ENCODE data around the gene ATP6V0D1.

The ATP6V0D1 gene

DNA sequence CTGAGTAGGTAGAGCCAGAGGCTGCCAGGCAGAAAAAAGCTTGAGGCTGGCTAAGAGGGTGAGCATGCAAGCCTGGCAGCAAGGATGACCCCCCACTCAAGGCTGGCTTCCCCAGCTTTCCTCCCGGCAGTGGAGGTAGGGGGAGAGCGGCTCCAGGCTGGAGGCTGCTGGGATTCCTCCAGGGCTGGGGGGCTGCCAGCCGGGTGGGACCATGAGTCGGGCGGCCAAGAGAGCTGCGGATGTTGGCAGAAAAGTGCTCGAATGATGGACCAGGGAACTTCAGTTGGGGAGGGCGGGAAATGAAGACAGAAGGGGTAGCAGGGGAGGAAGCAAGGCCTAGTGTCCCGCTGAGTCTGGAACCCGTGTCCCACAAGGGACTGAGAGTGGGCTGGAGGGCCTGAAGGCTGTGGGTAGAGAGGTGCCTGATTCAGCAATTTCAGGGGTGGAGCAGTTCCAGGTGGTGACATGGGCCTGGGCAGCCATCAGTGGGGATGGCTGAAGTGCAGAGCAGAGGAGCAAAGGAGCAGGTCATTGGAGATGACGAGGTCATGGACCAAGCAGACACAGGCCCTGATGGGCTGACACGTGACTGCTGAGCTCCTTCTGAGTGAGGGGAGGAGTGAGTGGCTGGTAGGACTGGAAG is 29.8 kb downstream of the ATP6V0D1 start:
- TF ChIP-seq NFIC (IDR thresholded peaks at IDR 0.05) (no peak), TAF1 (IDR thresholded peaks at IDR 0.05; ENCODE audit: low read depth) (no peak), CEBPB (IDR thresholded peaks at IDR 0.05) (no peak), ZBTB7A (IDR thresholded peaks at IDR 0.05; ENCODE audit: low read depth) (no peak), EGR1 (IDR thresholded peaks at IDR 0.05) (no peak), YY1 (IDR thresholded peaks at IDR 0.05; ENCODE audit: low read depth) (no peak), TCF12 (IDR thresholded peaks at IDR 0.05; ENCODE audit: low read depth) (no peak), EP300 (IDR thresholded peaks at IDR 0.05; ENCODE audit: borderline replicate concordance) (no peak), FOXM1 (IDR thresholded peaks at IDR 0.05; ENCODE audit: borderline replicate concordance, low read depth) (no peak), RAD21 (IDR thresholded peaks at IDR 0.05; ENCODE audit: low read depth) (no peak)
- TF ChIP-seq, protein P1, sequence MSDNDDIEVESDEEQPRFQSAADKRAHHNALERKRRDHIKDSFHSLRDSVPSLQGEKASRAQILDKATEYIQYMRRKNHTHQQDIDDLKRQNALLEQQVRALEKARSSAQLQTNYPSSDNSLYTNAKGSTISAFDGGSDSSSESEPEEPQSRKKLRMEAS (IDR thresholded peaks at IDR 0.05): no peak
- TF ChIP-seq, protein P2, sequence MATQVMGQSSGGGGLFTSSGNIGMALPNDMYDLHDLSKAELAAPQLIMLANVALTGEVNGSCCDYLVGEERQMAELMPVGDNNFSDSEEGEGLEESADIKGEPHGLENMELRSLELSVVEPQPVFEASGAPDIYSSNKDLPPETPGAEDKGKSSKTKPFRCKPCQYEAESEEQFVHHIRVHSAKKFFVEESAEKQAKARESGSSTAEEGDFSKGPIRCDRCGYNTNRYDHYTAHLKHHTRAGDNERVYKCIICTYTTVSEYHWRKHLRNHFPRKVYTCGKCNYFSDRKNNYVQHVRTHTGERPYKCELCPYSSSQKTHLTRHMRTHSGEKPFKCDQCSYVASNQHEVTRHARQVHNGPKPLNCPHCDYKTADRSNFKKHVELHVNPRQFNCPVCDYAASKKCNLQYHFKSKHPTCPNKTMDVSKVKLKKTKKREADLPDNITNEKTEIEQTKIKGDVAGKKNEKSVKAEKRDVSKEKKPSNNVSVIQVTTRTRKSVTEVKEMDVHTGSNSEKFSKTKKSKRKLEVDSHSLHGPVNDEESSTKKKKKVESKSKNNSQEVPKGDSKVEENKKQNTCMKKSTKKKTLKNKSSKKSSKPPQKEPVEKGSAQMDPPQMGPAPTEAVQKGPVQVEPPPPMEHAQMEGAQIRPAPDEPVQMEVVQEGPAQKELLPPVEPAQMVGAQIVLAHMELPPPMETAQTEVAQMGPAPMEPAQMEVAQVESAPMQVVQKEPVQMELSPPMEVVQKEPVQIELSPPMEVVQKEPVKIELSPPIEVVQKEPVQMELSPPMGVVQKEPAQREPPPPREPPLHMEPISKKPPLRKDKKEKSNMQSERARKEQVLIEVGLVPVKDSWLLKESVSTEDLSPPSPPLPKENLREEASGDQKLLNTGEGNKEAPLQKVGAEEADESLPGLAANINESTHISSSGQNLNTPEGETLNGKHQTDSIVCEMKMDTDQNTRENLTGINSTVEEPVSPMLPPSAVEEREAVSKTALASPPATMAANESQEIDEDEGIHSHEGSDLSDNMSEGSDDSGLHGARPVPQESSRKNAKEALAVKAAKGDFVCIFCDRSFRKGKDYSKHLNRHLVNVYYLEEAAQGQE (IDR thresholded peaks at IDR 0.05; ENCODE audit: low read depth): no peak
- TF ChIP-seq, protein P3, sequence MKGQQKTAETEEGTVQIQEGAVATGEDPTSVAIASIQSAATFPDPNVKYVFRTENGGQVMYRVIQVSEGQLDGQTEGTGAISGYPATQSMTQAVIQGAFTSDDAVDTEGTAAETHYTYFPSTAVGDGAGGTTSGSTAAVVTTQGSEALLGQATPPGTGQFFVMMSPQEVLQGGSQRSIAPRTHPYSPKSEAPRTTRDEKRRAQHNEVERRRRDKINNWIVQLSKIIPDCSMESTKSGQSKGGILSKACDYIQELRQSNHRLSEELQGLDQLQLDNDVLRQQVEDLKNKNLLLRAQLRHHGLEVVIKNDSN (IDR thresholded peaks at IDR 0.05): no peak

GRCh38 chr16:67449739-67450138 is 31.2 kb downstream of the ATP6V0D1 start:
- no peak for TF ChIP-seq EP300 (IDR thresholded peaks at IDR 0.05; ENCODE audit: borderline replicate concordance)
- no peak for TF ChIP-seq CREB1 (IDR thresholded peaks at IDR 0.05; ENCODE audit: low read depth)
- TF ChIP-seq TAF1 (IDR thresholded peaks at IDR 0.05; ENCODE audit: low read depth): no peak
- TF ChIP-seq, protein P1 (IDR thresholded peaks at IDR 0.05): no peak
- TF ChIP-seq, protein P3 (IDR thresholded peaks at IDR 0.05): no peak
- no peak for TF ChIP-seq YY1 (IDR thresholded peaks at IDR 0.05; ENCODE audit: low read depth)
- no peak for TF ChIP-seq NFIC (IDR thresholded peaks at IDR 0.05)
- no peak for TF ChIP-seq CEBPB (IDR thresholded peaks at IDR 0.05)
- TF ChIP-seq TCF12 (IDR thresholded peaks at IDR 0.05; ENCODE audit: low read depth): no peak
- no peak for TF ChIP-seq FOXM1 (IDR thresholded peaks at IDR 0.05; ENCODE audit: borderline replicate concordance, low read depth)
- no peak for TF ChIP-seq RAD21 (IDR thresholded peaks at IDR 0.05; ENCODE audit: low read depth)
- no peak for TF ChIP-seq ZBTB7A (IDR thresholded peaks at IDR 0.05; ENCODE audit: low read depth)

DNA sequence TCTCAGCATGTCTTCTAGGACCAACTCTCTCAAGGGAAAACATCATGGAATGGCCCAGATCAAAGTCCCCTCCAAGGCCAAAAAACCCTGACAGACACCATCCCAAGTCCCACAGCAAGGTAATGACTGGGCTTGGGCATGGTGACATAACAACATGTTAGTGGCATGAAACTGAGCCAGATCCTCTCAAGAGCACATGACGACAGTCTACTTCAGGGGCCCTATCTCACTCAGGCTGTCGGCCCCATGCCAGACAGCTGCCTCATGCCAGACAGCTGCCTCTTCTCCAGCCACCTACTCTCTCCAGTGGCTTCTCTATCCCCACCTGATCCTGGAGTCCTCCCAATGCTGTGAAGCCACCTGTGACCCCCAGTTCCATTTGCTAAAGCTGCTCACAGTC is 31.6 kb downstream of the ATP6V0D1 start:
- TF ChIP-seq, protein P2 (IDR thresholded peaks at IDR 0.05; ENCODE audit: low read depth): no peak

DNA sequence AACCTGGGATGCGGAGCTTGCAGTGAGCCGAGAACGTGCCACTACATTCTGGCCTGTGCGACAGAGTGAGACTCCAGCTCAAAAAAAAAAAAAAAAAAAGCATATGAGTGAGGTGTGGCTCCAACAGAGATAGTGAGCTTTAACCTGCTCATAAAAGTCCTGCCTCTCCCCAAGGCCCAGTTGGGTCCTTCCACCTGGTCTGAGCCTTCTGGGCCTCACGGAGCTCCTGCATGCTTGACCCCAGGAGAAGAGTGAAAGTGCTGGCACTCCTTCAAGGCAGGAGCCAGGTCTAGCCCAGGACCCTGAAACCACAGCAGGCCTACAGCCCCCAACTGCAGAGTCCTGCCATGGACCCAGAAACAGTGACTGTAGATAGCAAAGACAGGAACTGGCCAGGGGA is 32.4 kb downstream of the ATP6V0D1 start:
- TF ChIP-seq RAD21 (IDR thresholded peaks at IDR 0.05; ENCODE audit: low read depth) (no peak), CREB1 (IDR thresholded peaks at IDR 0.05; ENCODE audit: low read depth) (no peak), CEBPB (IDR thresholded peaks at IDR 0.05) (no peak), ZBTB7A (IDR thresholded peaks at IDR 0.05; ENCODE audit: low read depth) (no peak), TEAD4 (IDR thresholded peaks at IDR 0.05) (no peak), YY1 (IDR thresholded peaks at IDR 0.05; ENCODE audit: low read depth) (no peak), TAF1 (IDR thresholded peaks at IDR 0.05; ENCODE audit: low read depth) (no peak), TCF12 (IDR thresholded peaks at IDR 0.05; ENCODE audit: low read depth) (no peak), EGR1 (IDR thresholded peaks at IDR 0.05) (no peak), FOXM1 (IDR thresholded peaks at IDR 0.05; ENCODE audit: borderline replicate concordance, low read depth) (no peak), EP300 (IDR thresholded peaks at IDR 0.05; ENCODE audit: borderline replicate concordance) (no peak), NFIC (IDR thresholded peaks at IDR 0.05) (no peak)
- TF ChIP-seq, protein P2 (IDR thresholded peaks at IDR 0.05; ENCODE audit: low read depth): no peak
- TF ChIP-seq, protein P3 (IDR thresholded peaks at IDR 0.05): no peak
- TF ChIP-seq, protein P1 (IDR thresholded peaks at IDR 0.05): no peak
